Loucy (cell line): ENCODE data around the gene AATK.

ENCODE experiments used
- EZH2phosphoT487 ChIP-seq: fragments of 200-600 bp; IDR thresholded peaks from 2 replicates; pipeline ENCODE4 v1.6.1; 2018; ENCODE audit warnings: antibody characterized with exemption, mild to moderate bottlenecking, moderate library complexity, borderline replicate concordance
- TF ChIP-seq, protein P1 (sequence below): fragments of 200-600 bp; sonication (generic); conservative IDR thresholded peaks from 2 replicates; pipeline ENCODE4 v1.5.1; 2014; ENCODE audit warnings: mild to moderate bottlenecking, antibody characterized with exemption, low read length

DNA sequence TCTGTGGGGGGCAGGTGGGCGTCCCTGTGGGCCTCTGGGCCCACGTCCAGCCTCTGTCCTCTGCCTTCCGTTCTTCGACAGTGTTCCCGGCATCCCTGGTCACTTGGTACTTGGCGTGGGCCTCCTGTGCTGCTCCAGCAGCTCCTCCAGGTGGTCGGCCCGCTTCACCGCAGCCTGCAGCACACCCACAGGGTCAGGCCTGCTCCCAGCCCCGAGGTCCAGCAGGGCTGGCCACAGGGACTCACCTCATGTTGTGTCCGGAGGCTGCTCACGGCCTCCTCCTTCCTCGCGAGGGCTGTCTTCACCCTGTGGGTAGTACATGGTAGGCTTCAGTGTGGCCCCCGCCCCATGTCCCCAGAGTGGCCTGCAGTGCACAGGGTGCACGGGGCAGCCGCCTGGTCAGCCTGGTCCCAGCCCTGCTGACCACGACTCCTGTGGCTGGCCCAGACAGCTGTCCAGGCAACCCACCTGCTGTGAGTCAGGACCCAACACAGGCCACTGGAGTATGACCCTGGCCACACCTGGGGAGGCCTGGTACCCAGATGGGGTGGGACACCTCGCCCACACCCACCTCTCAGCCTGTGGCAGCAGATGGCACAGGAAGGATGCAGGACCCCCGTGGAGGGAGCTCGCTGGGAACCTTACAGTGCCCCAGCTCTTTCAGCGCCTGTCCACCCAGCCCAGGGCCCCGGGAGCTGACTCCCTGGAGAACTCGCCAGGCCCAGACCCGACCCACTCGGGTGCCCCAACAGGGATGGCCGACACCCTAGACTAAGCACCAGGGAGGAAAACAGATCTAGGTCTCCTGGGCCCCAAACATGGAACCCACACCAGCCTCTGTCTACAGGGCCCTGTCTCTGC, 23.9 kb upstream of the AATK start:
- TF ChIP-seq, protein P1, sequence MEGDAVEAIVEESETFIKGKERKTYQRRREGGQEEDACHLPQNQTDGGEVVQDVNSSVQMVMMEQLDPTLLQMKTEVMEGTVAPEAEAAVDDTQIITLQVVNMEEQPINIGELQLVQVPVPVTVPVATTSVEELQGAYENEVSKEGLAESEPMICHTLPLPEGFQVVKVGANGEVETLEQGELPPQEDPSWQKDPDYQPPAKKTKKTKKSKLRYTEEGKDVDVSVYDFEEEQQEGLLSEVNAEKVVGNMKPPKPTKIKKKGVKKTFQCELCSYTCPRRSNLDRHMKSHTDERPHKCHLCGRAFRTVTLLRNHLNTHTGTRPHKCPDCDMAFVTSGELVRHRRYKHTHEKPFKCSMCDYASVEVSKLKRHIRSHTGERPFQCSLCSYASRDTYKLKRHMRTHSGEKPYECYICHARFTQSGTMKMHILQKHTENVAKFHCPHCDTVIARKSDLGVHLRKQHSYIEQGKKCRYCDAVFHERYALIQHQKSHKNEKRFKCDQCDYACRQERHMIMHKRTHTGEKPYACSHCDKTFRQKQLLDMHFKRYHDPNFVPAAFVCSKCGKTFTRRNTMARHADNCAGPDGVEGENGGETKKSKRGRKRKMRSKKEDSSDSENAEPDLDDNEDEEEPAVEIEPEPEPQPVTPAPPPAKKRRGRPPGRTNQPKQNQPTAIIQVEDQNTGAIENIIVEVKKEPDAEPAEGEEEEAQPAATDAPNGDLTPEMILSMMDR = no peak
- no peak for TF ChIP-seq EZH2phosphoT487
